HG02759 (cell line): ENCODE data around the gene EN2.

Source experiments
- ATAC-seq: cut with Tn5 transposase; IDR thresholded peaks from one replicate; pipeline ENCODE4 v1.9.1; 2021; ENCODE audit warnings: mild to moderate bottlenecking, moderate library complexity; ENCODE audit not compliant: unreplicated experiment

EN2 gene

GRCh38 chr7:155507576-155507975, 49.6 kb downstream of the EN2 start:
- no peak for ATAC-seq

GRCh38 chr7:155508376-155509358, 50.7 kb downstream of the EN2 start:
- no peak for ATAC-seq

- no peak for ATAC-seq
Measured at GRCh38 chr7:155509359-155509724, 51.4 kb downstream of the EN2 start.

GRCh38 chr7:155509725-155510551, 52.0 kb downstream of the EN2 start:
- no peak for ATAC-seq

GRCh38 chr7:155510975-155511701, 53.2 kb downstream of the EN2 start:
- ATAC-seq = no peak

GRCh38 chr7:155511702-155511996, 53.7 kb downstream of the EN2 start:
- no peak for ATAC-seq

- ATAC-seq = no peak
Measured at GRCh38 chr7:155512246-155512887, 54.4 kb downstream of the EN2 start.

GRCh38 chr7:155513543-155514285, 55.8 kb downstream of the EN2 start:
- ATAC-seq = no peak

- no peak for ATAC-seq
Measured at GRCh38 chr7:155514296-155514695, 56.4 kb downstream of the EN2 start.
